MM.1S (cell line): ENCODE data around the gene PRAMEF13.
"Not testable (repeated sequence)": the region's sequence is repeated elsewhere in the genome, so short reads cannot be mapped to it uniquely, and the experiment has no call there.

Source experiments
- EZH2phosphoT487 ChIP-seq: fragments of 300-600 bp; sonication (generic); IDR thresholded peaks from 2 replicates; pipeline ENCODE4 v1.6.1; 2018; ENCODE audit warnings: antibody characterized with exemption, low read length
- TF ChIP-seq, protein P1 (sequence below): fragments of 300-600 bp; sonication (generic); IDR thresholded peaks from 2 replicates; pipeline ENCODE4 v1.5.1; 2016; ENCODE audit warnings: antibody characterized with exemption, low read length, mixed read lengths

DNA sequence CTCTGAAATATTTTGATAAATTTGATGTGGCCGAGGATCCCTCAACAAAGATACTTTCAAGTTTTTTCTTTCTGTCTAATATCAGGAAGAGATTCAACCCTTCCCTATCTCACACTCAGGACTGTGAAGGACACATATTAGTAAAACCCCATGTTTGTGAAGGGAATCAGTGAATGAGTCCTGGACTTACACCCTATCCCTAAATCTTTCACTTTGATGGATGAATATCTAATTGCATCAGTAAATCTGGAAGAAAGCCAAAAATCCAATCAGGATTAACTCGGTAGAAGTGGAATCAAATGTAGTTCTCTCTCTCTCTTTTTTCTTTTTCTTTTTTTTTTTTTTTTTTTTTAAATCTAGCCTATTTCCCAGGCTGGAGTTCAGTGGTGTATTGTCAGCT is 29.7 kb downstream of the PRAMEF13 start, which contains the start of gene PRAMEF9:
- TF ChIP-seq, protein P1, sequence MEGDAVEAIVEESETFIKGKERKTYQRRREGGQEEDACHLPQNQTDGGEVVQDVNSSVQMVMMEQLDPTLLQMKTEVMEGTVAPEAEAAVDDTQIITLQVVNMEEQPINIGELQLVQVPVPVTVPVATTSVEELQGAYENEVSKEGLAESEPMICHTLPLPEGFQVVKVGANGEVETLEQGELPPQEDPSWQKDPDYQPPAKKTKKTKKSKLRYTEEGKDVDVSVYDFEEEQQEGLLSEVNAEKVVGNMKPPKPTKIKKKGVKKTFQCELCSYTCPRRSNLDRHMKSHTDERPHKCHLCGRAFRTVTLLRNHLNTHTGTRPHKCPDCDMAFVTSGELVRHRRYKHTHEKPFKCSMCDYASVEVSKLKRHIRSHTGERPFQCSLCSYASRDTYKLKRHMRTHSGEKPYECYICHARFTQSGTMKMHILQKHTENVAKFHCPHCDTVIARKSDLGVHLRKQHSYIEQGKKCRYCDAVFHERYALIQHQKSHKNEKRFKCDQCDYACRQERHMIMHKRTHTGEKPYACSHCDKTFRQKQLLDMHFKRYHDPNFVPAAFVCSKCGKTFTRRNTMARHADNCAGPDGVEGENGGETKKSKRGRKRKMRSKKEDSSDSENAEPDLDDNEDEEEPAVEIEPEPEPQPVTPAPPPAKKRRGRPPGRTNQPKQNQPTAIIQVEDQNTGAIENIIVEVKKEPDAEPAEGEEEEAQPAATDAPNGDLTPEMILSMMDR, result not testable (repeated sequence)
- TF ChIP-seq EZH2phosphoT487, result not testable (repeated sequence)
